PFSK-1 (cell line): Measurements from ENCODE around the gene MRPS21.

Source experiments
- FOXP2 ChIP-seq: optimal IDR thresholded peaks from 2 replicates; pipeline ENCODE3; 2011; ENCODE audit warnings: borderline replicate concordance, control low read depth, inconsistent platforms; ENCODE audit not compliant: insufficient read depth; ENCODE audit errors: extremely low read length, extremely low read depth
- POLR2AphosphoS5 ChIP-seq: IDR thresholded peaks from 2 replicates; pipeline ENCODE4 v1.6.1; 2012; ENCODE audit warnings: low read depth, mild to moderate bottlenecking, control low read depth, low read length, moderate library complexity
- SIN3A ChIP-seq: IDR thresholded peaks from 2 replicates; pipeline ENCODE4 v1.6.1; 2012; ENCODE audit warnings: mild to moderate bottlenecking, low read length, moderate library complexity, borderline replicate concordance; ENCODE audit not compliant: insufficient read depth
- TAF1 ChIP-seq: IDR thresholded peaks from 2 replicates; pipeline ENCODE4 v1.6.1; 2012; ENCODE audit warnings: low read length, control low read depth, borderline replicate concordance; ENCODE audit not compliant: insufficient read depth
- TF ChIP-seq, protein P1 (sequence below), 2 experiments: IDR thresholded peaks; 2 replicates each; pipeline versions ENCODE4 v1.6.1 to v1.8.0; 2011 to 2012; ENCODE audit warnings: low read depth in 2 of 2, low read length in 2 of 2, control low read depth in 1 of 2, inconsistent platforms in 1 of 2, mild to moderate bottlenecking in 1 of 2, moderate library complexity in 1 of 2; ENCODE audit not compliant: insufficient read depth in 1 of 2

Gene MRPS21

DNA sequence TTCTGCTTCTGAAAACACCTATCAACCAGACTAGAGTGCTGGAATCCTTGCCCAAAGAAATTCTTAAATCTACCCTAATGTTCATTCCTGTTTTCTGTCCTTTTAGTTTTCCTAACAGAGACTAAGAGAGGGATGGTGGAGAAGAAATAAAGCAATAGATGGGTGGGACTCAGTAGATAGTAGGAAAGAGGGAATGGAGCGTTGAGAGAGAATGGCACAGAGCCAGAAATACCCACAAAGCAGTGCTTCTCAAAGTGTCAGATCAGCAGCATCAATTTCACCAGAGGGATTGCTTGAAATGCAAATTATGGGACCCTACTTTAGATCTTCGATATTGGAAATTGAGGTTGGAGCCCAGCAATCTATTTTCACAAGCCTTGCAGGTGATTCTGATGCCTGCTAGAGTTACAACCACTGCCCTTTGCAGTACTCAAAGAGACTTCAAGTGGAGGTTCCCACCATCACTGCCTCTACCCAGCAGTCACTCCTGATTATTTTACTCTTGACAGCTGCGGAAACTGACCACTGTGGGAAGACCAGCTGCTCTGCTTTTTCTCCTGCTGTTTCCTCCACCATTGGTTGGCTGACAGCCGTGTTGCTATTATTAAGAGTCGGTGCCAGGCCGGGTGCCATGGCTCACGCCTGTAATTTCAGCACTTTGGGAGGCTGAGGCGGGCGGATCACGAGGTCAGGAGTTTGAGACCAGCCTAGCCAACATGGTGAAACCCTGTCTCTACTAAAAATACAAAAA is 16.3 kb downstream of the MRPS21 start:
- TF ChIP-seq POLR2AphosphoS5 (no peak; the same call in 1 of the 2 replicates), SIN3A (no peak), FOXP2 (no peak), TAF1 (no peak)
- TF ChIP-seq, protein P1, sequence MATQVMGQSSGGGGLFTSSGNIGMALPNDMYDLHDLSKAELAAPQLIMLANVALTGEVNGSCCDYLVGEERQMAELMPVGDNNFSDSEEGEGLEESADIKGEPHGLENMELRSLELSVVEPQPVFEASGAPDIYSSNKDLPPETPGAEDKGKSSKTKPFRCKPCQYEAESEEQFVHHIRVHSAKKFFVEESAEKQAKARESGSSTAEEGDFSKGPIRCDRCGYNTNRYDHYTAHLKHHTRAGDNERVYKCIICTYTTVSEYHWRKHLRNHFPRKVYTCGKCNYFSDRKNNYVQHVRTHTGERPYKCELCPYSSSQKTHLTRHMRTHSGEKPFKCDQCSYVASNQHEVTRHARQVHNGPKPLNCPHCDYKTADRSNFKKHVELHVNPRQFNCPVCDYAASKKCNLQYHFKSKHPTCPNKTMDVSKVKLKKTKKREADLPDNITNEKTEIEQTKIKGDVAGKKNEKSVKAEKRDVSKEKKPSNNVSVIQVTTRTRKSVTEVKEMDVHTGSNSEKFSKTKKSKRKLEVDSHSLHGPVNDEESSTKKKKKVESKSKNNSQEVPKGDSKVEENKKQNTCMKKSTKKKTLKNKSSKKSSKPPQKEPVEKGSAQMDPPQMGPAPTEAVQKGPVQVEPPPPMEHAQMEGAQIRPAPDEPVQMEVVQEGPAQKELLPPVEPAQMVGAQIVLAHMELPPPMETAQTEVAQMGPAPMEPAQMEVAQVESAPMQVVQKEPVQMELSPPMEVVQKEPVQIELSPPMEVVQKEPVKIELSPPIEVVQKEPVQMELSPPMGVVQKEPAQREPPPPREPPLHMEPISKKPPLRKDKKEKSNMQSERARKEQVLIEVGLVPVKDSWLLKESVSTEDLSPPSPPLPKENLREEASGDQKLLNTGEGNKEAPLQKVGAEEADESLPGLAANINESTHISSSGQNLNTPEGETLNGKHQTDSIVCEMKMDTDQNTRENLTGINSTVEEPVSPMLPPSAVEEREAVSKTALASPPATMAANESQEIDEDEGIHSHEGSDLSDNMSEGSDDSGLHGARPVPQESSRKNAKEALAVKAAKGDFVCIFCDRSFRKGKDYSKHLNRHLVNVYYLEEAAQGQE (IDR thresholded peaks at IDR 0.05; ENCODE audit: insufficient read depth in 1 of 2, low read depth in 2 of 2, low read length in 2 of 2) = no peak

DNA sequence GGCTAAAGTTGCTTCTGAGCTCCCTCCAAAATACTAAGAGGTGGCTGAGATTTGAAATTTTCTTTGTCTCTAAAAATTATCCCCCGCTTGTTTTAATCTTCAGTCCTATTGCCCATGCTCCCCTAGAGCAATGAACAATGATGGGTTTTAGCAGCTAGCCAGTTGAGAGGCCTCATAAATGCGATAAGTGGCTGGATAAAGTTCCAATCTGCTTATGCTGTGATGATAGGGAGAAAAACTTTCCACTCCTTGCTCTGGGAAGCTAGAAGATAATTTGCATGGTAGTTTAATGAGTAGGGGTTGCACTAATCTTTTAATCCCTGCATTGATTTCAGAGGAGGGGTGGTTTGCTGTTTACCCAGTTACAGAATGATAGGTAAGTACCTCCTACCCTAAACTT is 18.1 kb downstream of the MRPS21 start:
- TF ChIP-seq, protein P1 (IDR thresholded peaks at IDR 0.05; ENCODE audit: insufficient read depth in 1 of 2, low read depth in 2 of 2, low read length in 2 of 2) = no peak
- TF ChIP-seq FOXP2 = no peak

- TF ChIP-seq FOXP2 = no peak
- no peak for TF ChIP-seq TAF1
- TF ChIP-seq, protein P1 (IDR thresholded peaks at IDR 0.05; ENCODE audit: insufficient read depth in 1 of 2, low read depth in 2 of 2, low read length in 2 of 2) = no peak
- no peak for TF ChIP-seq POLR2AphosphoS5
- TF ChIP-seq SIN3A = no peak
Measured at GRCh38 chr1:150320667-150320978, 27.0 kb downstream of the MRPS21 start.

- TF ChIP-seq POLR2AphosphoS5 = no peak; the same call in 1 of the 2 replicates
- no peak for TF ChIP-seq SIN3A
- no peak for TF ChIP-seq TAF1
- no peak for TF ChIP-seq FOXP2
- TF ChIP-seq, protein P1 (IDR thresholded peaks at IDR 0.05; ENCODE audit: insufficient read depth in 1 of 2, low read depth in 2 of 2, low read length in 2 of 2) = no peak
Measured at GRCh38 chr1:150321826-150322166, 28.1 kb downstream of the MRPS21 start.

DNA sequence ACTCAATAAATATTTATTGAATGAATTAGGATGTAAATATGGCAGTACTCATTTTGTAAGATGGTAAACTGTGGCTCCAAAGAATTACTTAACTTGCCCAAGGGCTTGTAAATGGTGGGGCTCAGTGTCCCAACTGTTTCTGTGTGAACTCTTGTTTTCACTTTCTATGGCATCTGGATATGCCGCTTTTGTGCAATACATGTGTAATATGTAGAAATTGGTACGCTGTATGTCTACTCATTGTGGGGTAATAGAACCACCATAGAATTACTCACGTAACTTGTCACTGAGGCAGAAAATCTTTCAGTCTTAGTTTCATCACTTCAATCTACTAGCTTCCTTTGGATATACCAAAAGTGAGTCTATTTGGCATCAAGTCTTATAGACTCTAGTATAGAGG is 28.6 kb downstream of the MRPS21 start:
- TF ChIP-seq SIN3A = no peak
- no peak for TF ChIP-seq TAF1
- no peak for TF ChIP-seq FOXP2
- TF ChIP-seq POLR2AphosphoS5 = no peak
- TF ChIP-seq, protein P1 (IDR thresholded peaks at IDR 0.05; ENCODE audit: insufficient read depth in 1 of 2, low read depth in 2 of 2, low read length in 2 of 2) = no peak
